HepG2 (cell line): ENCODE measurements around the gene DSC2. TPM values are rescaled to one million over a fixed set of nuclear protein-coding genes. Genes with fewer than 3 reads are reported as not detected.

Source experiments
- CC2D1A ChIP-seq: sonication (generic); formaldehyde crosslinking; IDR thresholded peaks from 2 replicates; pipeline ENCODE4 v1.8.1; 2023; ENCODE audit warnings: mild to moderate bottlenecking, missing genetic modification reagents
- CEBPZ ChIP-seq: IDR thresholded peaks from 2 replicates; pipeline ENCODE4 v1.6.1; 2012; ENCODE audit warnings: low read length, improper control_type of control experiment
- DZIP1 ChIP-seq: sonication (generic); formaldehyde crosslinking; IDR thresholded peaks from 2 replicates; pipeline ENCODE4 v1.5.0; 2020; ENCODE audit warnings: mild to moderate bottlenecking, missing genetic modification reagents
- KAT7 ChIP-seq: IDR thresholded peaks from 2 replicates; pipeline ENCODE4 v1.6.1; 2018; ENCODE audit warnings: borderline replicate concordance, missing compliant biosample characterization
- RFX1 ChIP-seq: fragments of 450-650 bp; IDR thresholded peaks from 2 replicates; pipeline ENCODE4 v1.6.1; 2017
- SAP130 ChIP-seq: IDR thresholded peaks from 2 replicates; pipeline ENCODE4 v1.6.1; 2016; ENCODE audit warnings: low read depth
- ZFP82 ChIP-seq: sonication (generic); formaldehyde crosslinking; IDR thresholded peaks from 2 replicates; pipeline ENCODE4 v1.5.1; 2020; ENCODE audit warnings: mild to moderate bottlenecking, missing genetic modification reagents, borderline replicate concordance
- ZNF121 ChIP-seq: sonication (generic); formaldehyde crosslinking; IDR thresholded peaks from 2 replicates; pipeline ENCODE4 v1.5.0; 2020; ENCODE audit warnings: mild to moderate bottlenecking, missing genetic modification reagents
- ZNF280B ChIP-seq: sonication (generic); formaldehyde crosslinking; IDR thresholded peaks from 2 replicates; pipeline ENCODE4 v1.5.0; 2020; ENCODE audit warnings: missing genetic modification reagents, mild to moderate bottlenecking, borderline replicate concordance
- ZNF282 ChIP-seq: fragments of 450-650 bp; IDR thresholded peaks from 2 replicates; pipeline ENCODE4 v1.6.1; 2018; ENCODE audit not compliant: partially characterized antibody
- ZNF468 ChIP-seq: sonication (generic); formaldehyde crosslinking; IDR thresholded peaks from 2 replicates; pipeline ENCODE4 v1.8.0; 2022; ENCODE audit warnings: mild to moderate bottlenecking, moderate library complexity, missing genetic modification reagents
- polyA plus RNA-seq, 8 experiments: library from polyadenylated mRNA; depleted of rRNA in 3 of 8; stranded (reverse) in 7 of 8; unstranded in 1 of 8; fragments of >200 nt; fragmentation: Illumina TruSeq in 4 of 8; extraction: Trizol in 4 of 8; gene quantifications; 2 replicates each; pipeline versions ENCODE4 v1.2.1 to v1.2.3, GENCODE V29; 2011 to 2016; ENCODE audit warnings: low read depth in 4 of 8, missing spikeins in 1 of 8, mixed read lengths in 1 of 8; ENCODE audit not compliant: insufficient read depth in 1 of 8
- total RNA-seq, 5 experiments: library from RNA; depleted of rRNA; stranded (reverse); fragments of >200 nt; fragmentation: Illumina TruSeq; extraction: Trizol; gene quantifications; 2 replicates each; pipeline ENCODE4 v1.2.3, GENCODE V29; 2016; ENCODE audit warnings: low read depth in 1 of 5
- TF ChIP-seq, protein P1 (sequence below), 2 experiments: sonication (generic) in 1 of 2; formaldehyde crosslinking in 1 of 2; IDR thresholded peaks; 2 replicates each; pipeline versions ENCODE4 v1.4.0 to v1.6.1; 2018 to 2020; ENCODE audit warnings: missing genetic modification reagents in 2 of 2, borderline replicate concordance in 1 of 2, low read depth in 1 of 2, mild to moderate bottlenecking in 1 of 2, missing biosample characterization in 1 of 2

Gene DSC2
- total and polyA plus RNA-seq, 2 of the 13 experiments (the other 11 are each of a cell fraction or from before 2014, with no cell fraction given) = 7.2 to 24.9 TPM

- TF ChIP-seq DZIP1 (no peak), ZNF282 (no peak), KAT7 (no peak), SAP130 (CRISPR knock-in tag) (no peak), ZNF280B (CRISPR knock-in tag) (no peak), ZFP82 (CRISPR knock-in tag) (no peak), CC2D1A (CRISPR knock-in tag) (no peak), CEBPZ (no peak), ZNF121 (CRISPR knock-in tag) (no peak), ZNF468 (CRISPR knock-in tag) (no peak), RFX1 (no peak)
- TF ChIP-seq, protein P1, sequence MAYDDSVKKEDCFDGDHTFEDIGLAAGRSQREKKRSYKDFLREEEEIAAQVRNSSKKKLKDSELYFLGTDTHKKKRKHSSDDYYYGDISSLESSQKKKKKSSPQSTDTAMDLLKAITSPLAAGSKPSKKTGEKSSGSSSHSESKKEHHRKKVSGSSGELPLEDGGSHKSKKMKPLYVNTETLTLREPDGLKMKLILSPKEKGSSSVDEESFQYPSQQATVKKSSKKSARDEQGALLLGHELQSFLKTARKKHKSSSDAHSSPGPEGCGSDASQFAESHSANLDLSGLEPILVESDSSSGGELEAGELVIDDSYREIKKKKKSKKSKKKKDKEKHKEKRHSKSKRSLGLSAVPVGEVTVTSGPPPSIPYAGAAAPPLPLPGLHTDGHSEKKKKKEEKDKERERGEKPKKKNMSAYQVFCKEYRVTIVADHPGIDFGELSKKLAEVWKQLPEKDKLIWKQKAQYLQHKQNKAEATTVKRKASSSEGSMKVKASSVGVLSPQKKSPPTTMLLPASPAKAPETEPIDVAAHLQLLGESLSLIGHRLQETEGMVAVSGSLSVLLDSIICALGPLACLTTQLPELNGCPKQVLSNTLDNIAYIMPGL (CRISPR knock-in tag; IDR thresholded peaks at IDR 0.05; ENCODE audit: borderline replicate concordance in 1 of 2, low read depth in 1 of 2) = no peak
Observed at GRCh38 chr18:31088532-31088931, 13.7 kb downstream of the DSC2 start (continued).
